ENCODE results near the gene TEP1. TPM values are rescaled to one million over a fixed set of nuclear protein-coding genes. Genes with fewer than 3 reads are reported as not detected.

Gene TEP1
- total RNA-seq, 2 experiments from 2014 or later = 13.4 to 26.8 TPM

GRCh38 chr14:20460458-20461224, 47.3 kb upstream of the TEP1 start:
- H2AFZ ChIP-seq (ENCODE audit: low read length) = no peak overlapping the region
- H3K36me3 ChIP-seq (ENCODE audit: insufficient read depth, low read length) = peaks cover 47% of the 10 kb centered on the region
- H3K4me2 ChIP-seq (ENCODE audit: low read length) = peak overlapping the region; percentile 99
- POLR2A ChIA-PET = interaction anchor here (0.6 to 5.4 kb wide), 20 partner anchors 8 to 1770 kb away, joined by 3 to 58 read pairs (median 4); partner anchors contain the start of genes CCNB1IP1, PARP2 and PNP
- H3K4me3 ChIP-seq (ENCODE audit: low read depth, low read length, poor library complexity, severe bottlenecking) = peak overlapping the region; percentile 83
- intact Hi-C loops (cut with micrococcal nuclease; ENCODE audit: unreplicated experiment) = loop anchor here (1.0 to 10.0 kb wide), 5 partner anchors 48 to 1464 kb away; partner anchors contain the start of genes PARP2, RNASE4, TEP1 and TTC5
- CTCF ChIA-PET (ENCODE audit: unreplicated experiment) = interaction anchor here (0.8 to 1.3 kb wide), 3 partner anchors 45 to 132 kb away, joined by 3 to 8 read pairs (median 4); partner anchors contain the start of gene CCNB1IP1
- DNase-seq (ENCODE audit: low spot score) = peak; percentile 73
- BruUV-seq (replicated peaks) = no TSS peak
- TF ChIP-seq EZH2phosphoT487 (IDR thresholded peaks at IDR 0.05; ENCODE audit: borderline replicate concordance, low read depth, low read length) (no peak), CTCF (conservative IDR thresholded peaks at IDR 0.05; ENCODE audit: low read length) (no peak)
- peaks cover 14% of the 10 kb centered on the region; the same call in 1 of the 2 replicates for H4K20me1 ChIP-seq (ENCODE audit: insufficient read depth, low read length)
- peaks cover 62% of the 10 kb centered on the region for H3K4me1 ChIP-seq (ENCODE audit: insufficient read depth, low read length, poor library complexity, severe bottlenecking)
- peak overlapping the region; percentile 84 for H3K27ac ChIP-seq (ENCODE audit: low read depth, low read length, poor library complexity, severe bottlenecking)
- no peaks in the 10 kb centered on the region for H3K9me2 ChIP-seq (ENCODE audit: insufficient read depth, low read length)
- H3K9me3 ChIP-seq (ENCODE audit: low read length) = no peaks in the 10 kb centered on the region
- H3K79me2 ChIP-seq (ENCODE audit: insufficient read depth, low read depth, low read length) = peaks cover 47% of the 10 kb centered on the region

- intact Hi-C loops (cut with micrococcal nuclease; ENCODE audit: unreplicated experiment) = no loop called here
- H3K4me3 ChIP-seq (ENCODE audit: low read depth, low read length, poor library complexity, severe bottlenecking) = no peak overlapping the region
Observed at GRCh38 chr14:20458031-20458789, 44.9 kb upstream of the TEP1 start.

More at GRCh38 chr14:20458031-20458789, 44.9 kb upstream of the TEP1 start:
- H2AFZ ChIP-seq (ENCODE audit: low read length) = no peak overlapping the region
- ChIA-PET POLR2A (interaction anchor here (1.0 kb wide), 1 partner anchor 41 kb away, joined by 3 read pairs; no protein-coding TSS in a partner anchor), CTCF (ENCODE audit: unreplicated experiment) (no interaction called here)
- peaks cover 60% of the 10 kb centered on the region for H3K4me1 ChIP-seq (ENCODE audit: insufficient read depth, low read length, poor library complexity, severe bottlenecking)
- peak overlapping the region; percentile 88; the same call in 1 of the 2 replicates for H3K4me2 ChIP-seq (ENCODE audit: low read length)
- peaks cover 14% of the 10 kb centered on the region; the same call in 1 of the 2 replicates for H4K20me1 ChIP-seq (ENCODE audit: insufficient read depth, low read length)
- DNase-seq (ENCODE audit: low spot score) = no peak
- H3K9me2 ChIP-seq (ENCODE audit: insufficient read depth, low read length) = no peaks in the 10 kb centered on the region
- peaks cover 66% of the 10 kb centered on the region for H3K79me2 ChIP-seq (ENCODE audit: insufficient read depth, low read depth, low read length)
- no peak overlapping the region for H3K27ac ChIP-seq (ENCODE audit: low read depth, low read length, poor library complexity, severe bottlenecking)
- peaks cover 49% of the 10 kb centered on the region for H3K36me3 ChIP-seq (ENCODE audit: insufficient read depth, low read length)
- no TSS peak for BruUV-seq (replicated peaks)
- H3K9me3 ChIP-seq (ENCODE audit: low read length) = no peaks in the 10 kb centered on the region
- no peak for TF ChIP-seq CTCF (conservative IDR thresholded peaks at IDR 0.05; ENCODE audit: low read length)
- TF ChIP-seq EZH2phosphoT487 (IDR thresholded peaks at IDR 0.05; ENCODE audit: borderline replicate concordance, low read depth, low read length) = no peak

Measured in OCI-LY7 (cell line).